ENCODE data around the gene PWWP2B.
A peak's percentile ranks its signal among the peaks of the same experiment; 100 is the strongest.

Gene PWWP2B

GRCh38 chr10:132458586-132459300, 61.7 kb downstream of the PWWP2B start:
- no peak for TF ChIP-seq SP1 (IDR thresholded peaks at IDR 0.05)
- no peak for TF ChIP-seq L3MBTL2 (conservative IDR thresholded peaks at IDR 0.05)
- TF ChIP-seq BHLHE40 (IDR thresholded peaks at IDR 0.05; ENCODE audit: borderline replicate concordance), result no peak
- TF ChIP-seq ARNT (IDR thresholded peaks at IDR 0.05), result no peak
- no peak for TF ChIP-seq SUZ12 (IDR thresholded peaks at IDR 0.05)
- no peak for TF ChIP-seq FOXM1 (IDR thresholded peaks at IDR 0.05; ENCODE audit: borderline replicate concordance)
- ChIA-PET POLR2A (interaction anchor here (0.5 kb wide), 1 partner anchor 874 kb away, joined by 3 read pairs; no protein-coding TSS in a partner anchor), CTCF (interaction anchor here (0.7 to 1.1 kb wide), 3 partner anchors 61 to 198 kb away, joined by 3 to 4 read pairs (median 3); no protein-coding TSS in a partner anchor)
- DNase-seq (ENCODE audit: extremely low spot score), result peak; percentile 89

GRCh38 chr10:132459301-132460003, 62.5 kb downstream of the PWWP2B start:
- no peak for DNase-seq (ENCODE audit: extremely low spot score)
- TF ChIP-seq ZNF384 (IDR thresholded peaks at IDR 0.05) (no peak), BHLHE40 (IDR thresholded peaks at IDR 0.05; ENCODE audit: borderline replicate concordance) (no peak), ARNT (IDR thresholded peaks at IDR 0.05) (no peak), SUZ12 (IDR thresholded peaks at IDR 0.05) (no peak), LEF1 (IDR thresholded peaks at IDR 0.05; ENCODE audit: borderline replicate concordance) (no peak), ELF4 (IDR thresholded peaks at IDR 0.05) (no peak), TARDBP (IDR thresholded peaks at IDR 0.05) (no peak), FOXK2 (IDR thresholded peaks at IDR 0.05) (no peak), SP1 (IDR thresholded peaks at IDR 0.05) (no peak), PKNOX1 (IDR thresholded peaks at IDR 0.05) (no peak), L3MBTL2 (conservative IDR thresholded peaks at IDR 0.05) (no peak), CTBP1 (IDR thresholded peaks at IDR 0.05; ENCODE audit: borderline replicate concordance) (no peak)
- ChIA-PET POLR2A (no interaction called here), CTCF (interaction anchor here (0.7 to 1.1 kb wide), 4 partner anchors 9 to 197 kb away, joined by 3 to 4 read pairs (median 3); no protein-coding TSS in a partner anchor)

- DNase-seq (ENCODE audit: extremely low spot score), result no peak
- CTCF ChIA-PET, result interaction anchor here (0.6 to 1.1 kb wide), 2 partner anchors 8 to 32 kb away, joined by 3 read pairs; no protein-coding TSS in a partner anchor
- TF ChIP-seq FOXA1 (IDR thresholded peaks at IDR 0.05), result no peak
- no peak for TF ChIP-seq L3MBTL2 (conservative IDR thresholded peaks at IDR 0.05)
- no peak for TF ChIP-seq PKNOX1 (IDR thresholded peaks at IDR 0.05)
- TF ChIP-seq BHLHE40 (IDR thresholded peaks at IDR 0.05; ENCODE audit: borderline replicate concordance), result no peak
- no peak for TF ChIP-seq SUZ12 (IDR thresholded peaks at IDR 0.05)
- TF ChIP-seq HDGF (IDR thresholded peaks at IDR 0.05; ENCODE audit: borderline replicate concordance), result no peak
- TF ChIP-seq FOXM1 (IDR thresholded peaks at IDR 0.05; ENCODE audit: borderline replicate concordance), result no peak
- TF ChIP-seq ELF4 (IDR thresholded peaks at IDR 0.05), result no peak
- no peak for TF ChIP-seq ARNT (IDR thresholded peaks at IDR 0.05)
- TF ChIP-seq CTBP1 (IDR thresholded peaks at IDR 0.05; ENCODE audit: borderline replicate concordance), result no peak
- no peak for TF ChIP-seq ZNF384 (IDR thresholded peaks at IDR 0.05)
- TF ChIP-seq SP1 (IDR thresholded peaks at IDR 0.05), result no peak
- TF ChIP-seq TARDBP (IDR thresholded peaks at IDR 0.05), result no peak
- no peak for TF ChIP-seq NFRKB (IDR thresholded peaks at IDR 0.05)
- no peak for TF ChIP-seq FOXK2 (IDR thresholded peaks at IDR 0.05)
- no peak for TF ChIP-seq LEF1 (IDR thresholded peaks at IDR 0.05; ENCODE audit: borderline replicate concordance)
- POLR2A ChIA-PET, result no interaction called here
These were observed 63.1 kb downstream of the PWWP2B start for GRCh38 chr10:132460071-132460470.

GRCh38 chr10:132460691-132461090, 63.7 kb downstream of the PWWP2B start:
- no peak for DNase-seq (ENCODE audit: extremely low spot score)
- ChIA-PET CTCF (interaction anchor here (0.6 to 1.1 kb wide), 3 partner anchors 8 to 136 kb away, joined by 3 read pairs; no protein-coding TSS in a partner anchor), POLR2A (no interaction called here)
- TF ChIP-seq BHLHE40 (IDR thresholded peaks at IDR 0.05; ENCODE audit: borderline replicate concordance), result no peak
- TF ChIP-seq FOXA1 (IDR thresholded peaks at IDR 0.05), result no peak
- no peak for TF ChIP-seq ZNF384 (IDR thresholded peaks at IDR 0.05)
- no peak for TF ChIP-seq PKNOX1 (IDR thresholded peaks at IDR 0.05)
- TF ChIP-seq CTBP1 (IDR thresholded peaks at IDR 0.05; ENCODE audit: borderline replicate concordance), result no peak
- TF ChIP-seq FOXK2 (IDR thresholded peaks at IDR 0.05), result no peak
- no peak for TF ChIP-seq ELF4 (IDR thresholded peaks at IDR 0.05)
- TF ChIP-seq NFRKB (IDR thresholded peaks at IDR 0.05), result no peak
- TF ChIP-seq L3MBTL2 (conservative IDR thresholded peaks at IDR 0.05), result no peak
- TF ChIP-seq HDGF (IDR thresholded peaks at IDR 0.05; ENCODE audit: borderline replicate concordance), result no peak
- TF ChIP-seq FOXM1 (IDR thresholded peaks at IDR 0.05; ENCODE audit: borderline replicate concordance), result no peak
- no peak for TF ChIP-seq TARDBP (IDR thresholded peaks at IDR 0.05)
- TF ChIP-seq SUZ12 (IDR thresholded peaks at IDR 0.05), result no peak
- no peak for TF ChIP-seq ARNT (IDR thresholded peaks at IDR 0.05)
- TF ChIP-seq LEF1 (IDR thresholded peaks at IDR 0.05; ENCODE audit: borderline replicate concordance), result no peak
- TF ChIP-seq SP1 (IDR thresholded peaks at IDR 0.05), result no peak

GRCh38 chr10:132461103-132461682, 64.2 kb downstream of the PWWP2B start:
- DNase-seq (ENCODE audit: extremely low spot score), result no peak
- TF ChIP-seq CTBP1 (IDR thresholded peaks at IDR 0.05; ENCODE audit: borderline replicate concordance) (no peak), FOXM1 (IDR thresholded peaks at IDR 0.05; ENCODE audit: borderline replicate concordance) (no peak), ELF4 (IDR thresholded peaks at IDR 0.05) (no peak), FOXK2 (IDR thresholded peaks at IDR 0.05) (no peak), FOXA1 (IDR thresholded peaks at IDR 0.05) (no peak)
- POLR2A ChIA-PET, result no interaction called here
- CTCF ChIA-PET, result interaction anchor here (0.6 kb wide), 1 partner anchor 135 kb away, joined by 3 read pairs; no protein-coding TSS in a partner anchor

Measured in HEK293T (cell line).